ENCODE measurements around the gene SRRM4.

Gene SRRM4

DNA sequence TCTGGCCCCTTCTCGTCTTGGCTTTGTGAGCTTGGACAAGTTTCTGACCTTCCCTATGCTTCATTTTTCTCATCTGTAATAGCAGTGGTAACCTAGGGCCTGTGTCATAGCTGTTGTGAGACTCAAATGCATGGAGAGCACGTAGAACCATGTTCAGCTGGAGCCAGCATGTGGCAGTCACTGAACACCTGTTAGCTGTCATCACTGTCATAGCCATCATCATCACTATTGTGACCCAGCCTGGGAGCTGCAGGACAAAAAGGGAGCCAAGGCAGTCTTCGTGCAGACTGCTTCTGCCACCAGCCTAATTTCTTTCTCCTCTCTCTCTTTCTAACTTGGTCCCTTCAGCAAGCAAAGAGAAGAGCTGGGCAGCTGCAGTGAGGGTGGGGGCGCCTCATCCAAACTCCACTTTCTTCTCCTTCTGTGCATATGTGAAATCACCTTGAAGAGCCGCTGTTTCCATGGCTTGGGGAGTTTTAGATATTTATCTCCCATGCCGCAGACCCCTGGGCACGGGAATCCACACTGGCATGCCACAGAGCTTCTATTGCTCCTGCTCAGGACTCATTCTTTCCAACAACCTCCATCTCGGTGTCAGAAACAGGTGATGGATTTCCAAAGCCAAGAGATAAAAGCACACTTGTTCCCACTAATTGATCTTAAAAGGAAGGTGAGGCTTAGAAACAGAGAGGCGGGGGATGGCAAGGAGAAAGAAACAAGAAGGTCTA is 87.0 kb downstream of the SRRM4 start:
- in situ Hi-C loops (cut with HindIII; ENCODE audit: low sequenced_read_pairs): no loop called here

- in situ Hi-C loops (cut with HindIII; ENCODE audit: low sequenced_read_pairs): no loop called here
Observed at GRCh38 chr12:119069147-119069642, 87.9 kb downstream of the SRRM4 start.

GRCh38 chr12:119071176-119071575 is 89.8 kb downstream of the SRRM4 start:
- in situ Hi-C loops (cut with HindIII; ENCODE audit: low sequenced_read_pairs): no loop called here

DNA sequence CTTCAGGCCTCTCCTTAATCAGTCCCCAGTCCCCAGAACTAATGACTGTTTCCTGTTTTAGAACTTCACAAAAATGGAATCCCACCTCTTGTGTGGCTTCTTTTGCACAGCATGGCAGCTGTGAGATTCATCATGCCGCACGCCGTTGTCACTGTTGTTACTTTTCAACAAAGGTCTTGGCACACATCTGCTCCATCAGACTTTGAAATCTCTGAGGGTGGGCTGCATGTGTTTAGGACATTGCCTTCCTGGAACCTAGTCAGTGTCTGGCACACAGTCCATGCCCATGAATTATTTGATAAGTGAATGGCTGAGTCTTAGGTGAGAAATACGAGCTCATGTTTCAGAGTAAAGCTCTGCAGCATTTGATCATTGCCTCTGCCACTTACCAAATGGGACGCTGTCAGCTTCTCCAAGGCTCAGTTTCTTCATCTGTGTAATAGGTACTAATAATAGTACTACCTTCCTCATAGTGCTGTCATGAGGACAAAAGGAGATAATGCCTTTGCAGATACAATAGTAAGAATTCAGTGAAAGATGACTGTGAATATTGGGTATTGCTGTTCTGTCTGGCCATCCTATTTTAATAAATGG is 90.4 kb downstream of the SRRM4 start:
- in situ Hi-C loops (cut with HindIII; ENCODE audit: low sequenced_read_pairs): no loop called here

GRCh38 chr12:119072440-119072839 is 91.1 kb downstream of the SRRM4 start:
- in situ Hi-C loops (cut with HindIII; ENCODE audit: low sequenced_read_pairs): no loop called here

DNA sequence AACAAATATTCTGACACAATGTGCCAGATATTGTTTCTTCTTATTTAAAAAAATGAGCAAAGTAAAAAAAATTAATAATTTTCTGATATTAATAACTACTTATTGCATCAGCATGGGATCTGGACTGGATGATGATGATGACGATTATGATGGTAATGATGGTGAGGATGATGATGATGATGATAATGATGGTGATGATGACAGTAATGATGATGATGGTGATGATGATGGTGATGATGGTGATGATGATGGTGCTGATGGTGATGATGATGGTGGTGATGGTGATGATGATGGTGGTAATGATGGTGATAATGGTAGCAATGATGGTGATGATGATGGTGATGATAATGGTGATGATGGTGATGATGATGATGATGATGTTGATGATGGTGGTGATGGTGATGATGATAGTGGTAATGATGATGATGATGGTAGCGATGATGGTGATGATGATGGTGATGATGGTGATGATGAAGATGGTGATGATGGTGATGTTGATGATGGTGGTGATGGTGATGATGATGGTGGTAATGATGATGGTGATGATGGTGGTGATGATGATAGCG is 94.0 kb downstream of the SRRM4 start:
- in situ Hi-C loops (cut with HindIII; ENCODE audit: low sequenced_read_pairs): no loop called here

DNA sequence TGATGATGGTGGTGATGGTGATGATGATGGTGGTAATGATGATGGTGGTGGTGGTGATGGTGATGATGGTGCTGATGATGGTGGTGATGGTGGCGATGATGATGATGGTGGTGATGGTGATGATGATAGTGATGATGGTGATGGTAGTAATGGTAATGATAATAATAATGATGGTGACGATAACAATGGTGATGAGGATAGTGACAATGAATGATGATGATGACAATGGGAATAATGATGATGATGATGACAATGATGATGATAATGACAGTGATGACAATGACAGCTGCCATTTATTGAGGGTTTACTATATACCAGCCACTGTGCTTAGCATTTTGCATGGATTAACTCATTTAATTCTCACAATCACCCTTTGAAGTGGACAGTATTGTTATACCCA is 94.6 kb downstream of the SRRM4 start:
- in situ Hi-C loops (cut with HindIII; ENCODE audit: low sequenced_read_pairs): no loop called here

GRCh38 chr12:119079530-119079929 is 98.2 kb downstream of the SRRM4 start:
- in situ Hi-C loops (cut with HindIII; ENCODE audit: low sequenced_read_pairs): no loop called here

DNA sequence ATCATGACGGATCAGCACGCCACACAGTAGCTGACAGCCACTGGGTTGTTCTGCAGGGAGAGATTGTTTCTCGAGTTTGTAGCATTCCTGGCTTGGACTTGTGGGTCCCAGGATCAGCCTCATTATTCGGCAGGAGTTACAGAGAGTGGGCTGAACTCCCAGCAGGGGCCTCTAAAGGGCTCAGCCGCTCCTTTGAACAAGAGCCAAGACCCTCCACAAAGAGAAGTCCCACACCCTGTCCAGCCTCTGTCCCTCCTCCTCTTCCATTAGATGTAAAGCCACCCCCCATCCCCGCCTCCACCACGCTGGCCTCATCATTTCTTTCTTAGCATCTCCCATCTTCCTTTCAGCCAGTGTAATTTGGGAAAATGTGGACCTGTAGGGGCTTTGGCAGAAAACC is 100.7 kb downstream of the SRRM4 start:
- in situ Hi-C loops (cut with HindIII; ENCODE audit: low sequenced_read_pairs): no loop called here

GRCh38 chr12:119082496-119082895 is 101.2 kb downstream of the SRRM4 start:
- in situ Hi-C loops (cut with HindIII; ENCODE audit: low sequenced_read_pairs): no loop called here

GRCh38 chr12:119088685-119089379 is 107.5 kb downstream of the SRRM4 start:
- in situ Hi-C loops (cut with HindIII; ENCODE audit: low sequenced_read_pairs): no loop called here

GRCh38 chr12:119089380-119090013 is 108.2 kb downstream of the SRRM4 start:
- in situ Hi-C loops (cut with HindIII; ENCODE audit: low sequenced_read_pairs): no loop called here

DNA sequence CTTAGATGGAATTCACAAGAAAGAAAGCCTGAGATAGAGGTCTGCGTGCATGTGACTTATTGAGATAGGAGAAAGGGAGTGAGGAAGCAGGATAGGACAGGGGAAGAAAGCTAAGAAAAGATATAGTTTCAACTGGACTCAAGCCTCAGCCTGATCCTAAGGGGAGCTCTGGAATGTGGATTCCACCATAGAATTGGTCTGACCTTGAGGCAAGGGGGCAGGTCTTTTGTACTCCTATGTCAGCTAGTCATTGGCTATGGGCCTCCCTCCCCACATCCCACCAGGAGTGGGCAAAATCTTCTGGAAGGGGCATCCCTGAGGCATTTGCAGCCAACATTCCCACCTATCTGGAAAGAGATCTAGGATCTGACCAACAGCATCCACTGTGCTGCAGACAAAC is 108.9 kb downstream of the SRRM4 start:
- in situ Hi-C loops (cut with HindIII; ENCODE audit: low sequenced_read_pairs): no loop called here

GRCh38 chr12:119090865-119091264 is 109.5 kb downstream of the SRRM4 start:
- in situ Hi-C loops (cut with HindIII; ENCODE audit: low sequenced_read_pairs): no loop called here

GRCh38 chr12:119096429-119097202 is 115.3 kb downstream of the SRRM4 start:
- in situ Hi-C loops (cut with HindIII; ENCODE audit: low sequenced_read_pairs): no loop called here

DNA sequence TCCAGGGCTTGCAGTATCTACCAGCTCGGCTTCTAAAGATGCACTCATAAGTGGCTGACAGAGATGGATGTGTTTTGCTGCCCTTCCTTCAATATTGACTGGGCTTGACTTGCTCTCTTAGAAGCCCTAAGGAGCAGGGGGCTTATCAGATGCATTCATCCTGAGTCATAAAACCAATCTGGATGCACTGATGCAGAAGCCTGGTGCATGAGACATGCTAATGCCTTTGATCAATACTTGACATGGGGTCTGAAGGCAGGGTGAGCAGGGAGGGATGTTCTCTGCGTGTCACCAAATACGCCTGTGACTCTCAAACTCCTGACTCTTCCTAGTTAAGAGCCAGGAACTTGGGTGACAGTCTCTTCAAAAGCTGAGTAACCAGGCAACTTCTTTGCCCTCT is 119.6 kb downstream of the SRRM4 start:
- in situ Hi-C loops (cut with HindIII; ENCODE audit: low sequenced_read_pairs): loop anchor here (25.0 kb wide), 1 partner anchor 286 kb away; no protein-coding TSS in a partner anchor

DNA sequence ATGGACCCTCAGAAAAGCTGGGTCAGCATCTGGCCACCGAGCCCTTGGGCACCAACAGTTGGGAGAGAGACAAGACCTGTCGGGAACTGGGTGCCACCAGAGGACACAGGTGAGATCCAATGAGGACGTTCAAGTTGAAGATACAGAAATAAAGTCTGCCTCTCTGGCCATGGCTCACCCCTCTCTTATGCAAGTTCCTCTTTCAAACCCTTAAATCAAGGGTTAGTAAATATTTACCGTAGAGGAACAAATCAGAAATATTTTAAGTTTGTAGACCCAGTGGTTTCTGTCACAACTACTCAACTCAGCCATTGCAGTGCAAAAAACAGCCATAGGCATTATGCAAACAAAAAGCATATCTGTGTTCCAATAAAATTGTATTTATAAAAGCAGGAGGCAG is 120.9 kb downstream of the SRRM4 start:
- in situ Hi-C loops (cut with HindIII; ENCODE audit: low sequenced_read_pairs): loop anchor here (25.0 kb wide), 1 partner anchor 285 kb away; no protein-coding TSS in a partner anchor

GRCh38 chr12:119102714-119103113 is 121.4 kb downstream of the SRRM4 start:
- in situ Hi-C loops (cut with HindIII; ENCODE audit: low sequenced_read_pairs): loop anchor here (25.0 kb wide), 1 partner anchor 285 kb away; no protein-coding TSS in a partner anchor

- in situ Hi-C loops (cut with HindIII; ENCODE audit: low sequenced_read_pairs): loop anchor here (25.0 kb wide), 1 partner anchor 282 kb away; no protein-coding TSS in a partner anchor
Observed at GRCh38 chr12:119104969-119105368, 123.6 kb downstream of the SRRM4 start.

DNA sequence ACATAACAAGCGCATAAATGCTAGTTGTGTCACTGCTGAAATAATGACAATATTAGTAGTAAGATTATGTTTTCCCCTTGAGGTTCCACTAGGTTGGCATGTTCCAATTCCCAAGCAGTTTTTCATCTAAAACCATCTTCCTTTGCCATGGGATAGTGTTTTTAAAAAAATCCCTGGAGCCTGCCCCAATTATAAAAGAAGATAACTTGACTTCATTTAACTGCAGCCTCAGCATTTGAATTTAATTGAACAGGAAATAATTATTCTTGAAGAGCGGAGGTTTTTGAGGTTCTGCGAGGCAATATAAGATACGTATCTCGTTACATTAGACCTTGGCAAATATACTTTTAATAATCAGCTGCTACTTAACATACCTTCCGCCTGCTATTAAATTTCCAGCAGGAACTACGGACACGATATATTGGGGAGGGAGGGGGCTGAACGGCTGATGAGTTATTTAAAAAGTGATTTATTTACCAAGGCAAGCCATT is 132.2 kb downstream of the SRRM4 start:
- in situ Hi-C loops (cut with HindIII; ENCODE audit: low sequenced_read_pairs): loop anchor here (25.0 kb wide), 1 partner anchor 274 kb away; no protein-coding TSS in a partner anchor

Measured in endothelial cell of hepatic sinusoid (primary cell).